GM12873 (cell line): ENCODE data around the gene CEMIP.

Experiments used
- TF ChIP-seq, protein P1 (sequence below): IDR thresholded peaks from 2 replicates; pipeline ENCODE4 v1.5.1; 2012; ENCODE audit warnings: low read depth, mild to moderate bottlenecking, moderate library complexity, low read length, control low read depth; ENCODE audit not compliant: insufficient read depth; ENCODE audit errors: missing control alignments

The CEMIP gene

DNA sequence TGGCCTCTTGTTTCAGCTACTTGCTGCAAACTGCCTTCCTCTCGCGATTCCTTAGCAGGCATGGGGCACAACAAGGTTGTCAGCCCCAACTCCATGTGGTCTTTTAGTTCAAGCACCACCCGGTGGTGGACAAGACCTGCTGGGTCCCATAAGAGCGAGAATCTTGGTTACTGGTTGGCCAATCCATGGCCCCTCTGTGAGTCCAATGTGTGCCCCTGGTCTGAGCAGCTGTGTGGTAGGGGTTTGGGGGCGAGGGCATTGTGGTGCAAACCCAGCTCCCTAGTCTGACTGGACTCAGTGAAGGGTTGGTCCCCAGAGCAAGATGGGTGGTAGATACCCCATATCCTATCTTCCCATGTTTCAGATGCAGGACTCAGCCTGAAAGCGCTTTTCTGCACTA lies 161.7 kb downstream of the CEMIP start:
- TF ChIP-seq, protein P1, sequence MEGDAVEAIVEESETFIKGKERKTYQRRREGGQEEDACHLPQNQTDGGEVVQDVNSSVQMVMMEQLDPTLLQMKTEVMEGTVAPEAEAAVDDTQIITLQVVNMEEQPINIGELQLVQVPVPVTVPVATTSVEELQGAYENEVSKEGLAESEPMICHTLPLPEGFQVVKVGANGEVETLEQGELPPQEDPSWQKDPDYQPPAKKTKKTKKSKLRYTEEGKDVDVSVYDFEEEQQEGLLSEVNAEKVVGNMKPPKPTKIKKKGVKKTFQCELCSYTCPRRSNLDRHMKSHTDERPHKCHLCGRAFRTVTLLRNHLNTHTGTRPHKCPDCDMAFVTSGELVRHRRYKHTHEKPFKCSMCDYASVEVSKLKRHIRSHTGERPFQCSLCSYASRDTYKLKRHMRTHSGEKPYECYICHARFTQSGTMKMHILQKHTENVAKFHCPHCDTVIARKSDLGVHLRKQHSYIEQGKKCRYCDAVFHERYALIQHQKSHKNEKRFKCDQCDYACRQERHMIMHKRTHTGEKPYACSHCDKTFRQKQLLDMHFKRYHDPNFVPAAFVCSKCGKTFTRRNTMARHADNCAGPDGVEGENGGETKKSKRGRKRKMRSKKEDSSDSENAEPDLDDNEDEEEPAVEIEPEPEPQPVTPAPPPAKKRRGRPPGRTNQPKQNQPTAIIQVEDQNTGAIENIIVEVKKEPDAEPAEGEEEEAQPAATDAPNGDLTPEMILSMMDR = no peak

DNA sequence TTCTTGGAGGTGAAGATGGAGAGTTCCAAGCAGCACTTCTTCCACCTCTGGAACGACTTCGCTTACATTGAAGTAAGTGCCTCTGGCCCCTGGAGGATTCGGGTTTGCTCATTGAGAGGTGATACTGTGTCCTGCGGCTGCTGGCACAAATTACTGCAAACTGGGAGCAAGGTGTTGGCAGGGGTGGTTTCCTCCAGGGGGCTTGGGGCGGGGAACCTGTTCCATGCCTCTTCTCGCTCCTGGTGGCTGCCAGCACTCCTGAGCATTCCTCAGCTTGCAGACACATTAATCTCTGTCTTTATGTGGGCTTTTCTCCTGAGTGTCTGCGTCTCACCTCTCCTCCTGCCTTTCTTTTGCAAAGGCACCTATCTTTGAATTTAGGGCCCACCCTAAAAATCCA lies 163.1 kb downstream of the CEMIP start:
- TF ChIP-seq, protein P1 = no peak

DNA sequence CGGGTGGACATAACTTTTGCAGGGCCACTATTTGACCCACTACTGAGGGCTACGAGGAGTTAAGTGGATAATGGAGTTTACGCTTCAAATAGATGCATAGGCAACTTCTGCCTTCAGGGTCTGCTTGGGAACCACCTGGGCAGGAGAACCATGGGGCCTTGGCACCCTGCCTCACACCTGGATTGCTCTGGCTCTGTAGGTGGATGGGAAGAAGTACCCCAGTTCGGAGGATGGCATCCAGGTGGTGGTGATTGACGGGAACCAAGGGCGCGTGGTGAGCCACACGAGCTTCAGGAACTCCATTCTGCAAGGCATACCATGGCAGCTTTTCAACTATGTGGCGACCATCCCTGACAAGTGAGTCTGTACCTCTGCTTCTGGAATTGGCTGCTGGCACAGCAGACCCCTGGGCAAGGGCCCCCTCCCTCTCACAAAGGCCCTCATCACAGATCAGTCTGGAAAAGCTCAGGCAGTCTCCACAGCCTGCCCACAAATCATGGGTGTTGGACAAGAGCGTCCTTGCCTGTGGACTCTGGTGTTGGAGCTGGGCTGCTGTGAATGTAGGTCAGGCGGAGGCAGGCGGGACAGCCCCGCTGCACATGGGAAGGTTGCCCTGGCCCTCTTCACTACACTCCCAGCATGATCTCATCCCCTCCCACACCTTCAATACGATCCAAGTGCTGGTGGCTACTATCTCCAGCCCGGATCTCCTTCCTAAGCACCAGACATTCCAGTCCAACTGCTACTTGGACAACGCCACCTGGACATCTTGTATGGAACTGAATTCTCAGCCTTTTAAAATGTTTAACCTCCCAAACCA lies 163.8 kb downstream of the CEMIP start:
- TF ChIP-seq, protein P1 = no peak

DNA sequence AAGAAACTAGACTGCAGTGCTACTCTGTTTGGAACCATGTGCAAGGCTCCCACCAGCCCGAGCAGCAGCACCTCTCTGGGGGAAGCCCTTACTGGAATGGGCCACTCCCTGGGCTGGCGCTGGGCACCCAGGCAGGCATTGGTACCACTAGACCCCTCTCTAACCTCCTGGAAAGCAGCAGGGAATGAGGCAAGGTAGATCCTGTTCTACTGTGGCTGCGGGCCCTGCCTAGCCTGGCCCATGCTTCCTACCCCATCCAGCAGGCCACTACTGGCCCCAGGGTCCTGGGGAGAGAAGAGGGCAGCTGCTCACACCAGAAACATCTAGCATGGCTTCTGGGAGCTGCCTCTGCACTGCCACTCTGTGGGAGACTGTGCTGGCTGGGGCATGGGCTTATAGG lies 165.6 kb downstream of the CEMIP start:
- TF ChIP-seq, protein P1 = no peak

DNA sequence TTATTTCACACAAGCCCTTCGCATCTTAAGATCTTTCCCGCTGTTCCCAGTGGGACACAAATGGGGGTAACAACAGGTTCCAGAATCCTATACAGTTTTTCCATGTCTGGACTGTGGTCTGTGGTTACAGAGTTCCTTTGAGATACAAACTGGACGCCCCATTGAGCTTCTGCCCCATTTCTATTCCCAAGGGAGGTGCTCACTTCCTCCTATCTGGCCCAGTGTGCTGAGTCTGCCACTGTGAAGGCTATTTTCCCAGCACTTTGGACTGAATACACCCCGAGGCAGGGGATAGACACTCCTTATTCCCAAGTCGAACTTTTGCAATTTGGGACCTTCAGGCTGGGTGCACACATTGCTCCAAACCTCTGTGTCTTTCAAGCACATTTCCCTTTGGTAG lies 166.4 kb downstream of the CEMIP start:
- TF ChIP-seq, protein P1 = no peak

DNA sequence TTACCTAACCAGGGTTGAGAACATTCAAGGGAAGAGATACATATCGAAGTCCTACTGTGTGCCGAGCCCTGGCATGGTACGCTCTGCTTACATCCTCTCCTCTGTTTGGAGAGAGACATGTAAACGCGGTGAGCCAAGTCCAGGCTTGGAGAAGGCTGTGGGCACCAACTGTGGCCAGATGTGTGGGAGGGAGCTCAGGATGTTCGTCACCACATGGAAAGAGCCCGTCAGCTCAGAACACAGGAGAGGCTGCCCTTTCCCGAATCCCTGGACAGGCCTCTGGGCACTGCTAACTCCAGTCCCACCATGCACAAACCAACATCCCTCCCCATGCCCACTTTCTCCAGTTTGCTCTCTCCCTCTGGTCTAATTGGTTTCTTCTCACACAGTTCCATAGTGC lies 167.4 kb downstream of the CEMIP start:
- TF ChIP-seq, protein P1 = no peak

DNA sequence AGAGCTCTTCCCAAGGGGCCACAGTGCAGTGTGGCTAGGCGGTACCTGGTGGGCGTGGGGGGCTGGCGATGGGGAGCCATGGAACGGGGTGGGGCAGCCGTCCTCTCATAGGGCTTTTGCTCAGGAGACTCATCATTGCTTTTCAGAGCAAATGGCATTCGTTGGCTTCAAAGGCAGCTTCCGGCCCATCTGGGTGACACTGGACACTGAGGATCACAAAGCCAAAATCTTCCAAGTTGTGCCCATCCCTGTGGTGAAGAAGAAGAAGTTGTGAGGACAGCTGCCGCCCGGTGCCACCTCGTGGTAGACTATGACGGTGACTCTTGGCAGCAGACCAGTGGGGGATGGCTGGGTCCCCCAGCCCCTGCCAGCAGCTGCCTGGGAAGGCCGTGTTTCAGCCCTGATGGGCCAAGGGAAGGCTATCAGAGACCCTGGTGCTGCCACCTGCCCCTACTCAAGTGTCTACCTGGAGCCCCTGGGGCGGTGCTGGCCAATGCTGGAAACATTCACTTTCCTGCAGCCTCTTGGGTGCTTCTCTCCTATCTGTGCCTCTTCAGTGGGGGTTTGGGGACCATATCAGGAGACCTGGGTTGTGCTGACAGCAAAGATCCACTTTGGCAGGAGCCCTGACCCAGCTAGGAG lies 169.6 kb downstream of the CEMIP start:
- TF ChIP-seq, protein P1 = no peak
